DOHH2 (cell line): ENCODE data around the gene GPC4.

Source experiments
- CTCF ChIP-seq: fragments of 200-600 bp; sonication (generic); IDR thresholded peaks from one replicate; pipeline ENCODE4 v1.5.1; 2014; ENCODE audit warnings: antibody characterized with exemption, mild to moderate bottlenecking, low read depth, low read length; ENCODE audit not compliant: poor library complexity, severe bottlenecking
- EZH2phosphoT487 ChIP-seq: fragments of 200-600 bp; sonication (generic); IDR thresholded peaks from 2 replicates; pipeline ENCODE4 v1.6.1; 2017; ENCODE audit warnings: borderline replicate concordance, mild to moderate bottlenecking, antibody characterized with exemption, low read length, moderate library complexity, mixed read lengths

- TF ChIP-seq CTCF = no peak
- no peak for TF ChIP-seq EZH2phosphoT487
These were observed 142.1 kb downstream of the GPC4 start for GRCh38 chrX:133273180-133273579.
